GM12874 (cell line): ENCODE measurements around the gene FAHD1.

Source experiments
- CTCF ChIP-seq: IDR thresholded peaks from 2 replicates; pipeline ENCODE4 v1.5.1; 2011; ENCODE audit warnings: low read depth, mild to moderate bottlenecking, control low read depth, low read length, moderate library complexity; ENCODE audit not compliant: insufficient read depth

FAHD1 gene

GRCh38 chr16:1876468-1876867 lies 49.5 kb downstream of the FAHD1 start:
- no peak for TF ChIP-seq CTCF

GRCh38 chr16:1877089-1877488 lies 50.1 kb downstream of the FAHD1 start:
- TF ChIP-seq CTCF = no peak

GRCh38 chr16:1877804-1878203 lies 50.8 kb downstream of the FAHD1 start:
- TF ChIP-seq CTCF = no peak

GRCh38 chr16:1878256-1878655 lies 51.2 kb downstream of the FAHD1 start:
- no peak for TF ChIP-seq CTCF
